HUES64 (cell line): Measurements from ENCODE around the gene EXOC2.

Experiments used
- H3K27ac ChIP-seq: 2 replicates; pipeline ENCODE4 v1.7.0; 2013; ENCODE audit warnings: low read depth, low read length, inconsistent platforms
- H3K27me3 ChIP-seq: 2 replicates; pipeline ENCODE4 v1.6.1; 2013; ENCODE audit warnings: mild to moderate bottlenecking, low read length; ENCODE audit not compliant: insufficient read depth
- H3K36me3 ChIP-seq: 2 replicates; pipeline ENCODE4 v1.6.1; 2013; ENCODE audit warnings: mild to moderate bottlenecking, low read length; ENCODE audit not compliant: insufficient read depth
- H3K4me1 ChIP-seq: 2 replicates; pipeline ENCODE4 v1.6.1; 2013; ENCODE audit warnings: mild to moderate bottlenecking, low read length, moderate library complexity; ENCODE audit not compliant: insufficient read depth
- H3K4me3 ChIP-seq: 2 replicates; pipeline ENCODE4 v1.5.1; 2013; ENCODE audit warnings: mild to moderate bottlenecking, low read length, moderate library complexity
- H3K9ac ChIP-seq: 2 replicates; pipeline ENCODE4 v1.6.1; 2013; ENCODE audit warnings: mild to moderate bottlenecking, low read depth, low read length
- H3K9me3 ChIP-seq: 2 replicates; pipeline ENCODE4 v1.6.1; 2013; ENCODE audit warnings: low read depth, low read length; ENCODE audit not compliant: insufficient read depth
- WGBS: fragments of 150-250, 120-280 bp; methylation state at CpG from one replicate; pipeline ENCODE4 v1.1.7; 2013; ENCODE audit warnings: missing lambda C conversion rate; 5-methylcytosine and 5-hydroxymethylcytosine counted together

Gene EXOC2

GRCh38 chr6:504446-504980 is 188.4 kb downstream of the EXOC2 start:
- Histone ChIP-seq H3K4me3 (no peak overlapping the region), H3K9me3 (no peaks in the 10 kb centered on the region), H3K36me3 (peaks cover 4% of the 10 kb centered on the region; the same call in 1 of the 2 replicates), H3K9ac (no peak overlapping the region), H3K27ac (no peak overlapping the region), H3K27me3 (no peaks in the 10 kb centered on the region), H3K4me1 (peaks cover 6% of the 10 kb centered on the region; the same call in 1 of the 2 replicates)
- 96% methylated on average over 8 of the region's 8 CpGs for WGBS

- H3K9me3 ChIP-seq: no peaks in the 10 kb centered on the region
- 96% methylated on average over 32 of the region's 32 CpGs for WGBS
- 0 out of 2 replicates have a peak, but pooled peaks cover under 1% of the 10 kb centered on the region for H3K4me1 ChIP-seq
- H3K36me3 ChIP-seq: peaks cover 10% of the 10 kb centered on the region; the same call in 1 of the 2 replicates
- no peak overlapping the region for H3K27ac ChIP-seq
- H3K27me3 ChIP-seq: no peaks in the 10 kb centered on the region
- no peak overlapping the region for H3K9ac ChIP-seq
- no peak overlapping the region for H3K4me3 ChIP-seq
Observed at GRCh38 chr6:503610-504362, 189.2 kb downstream of the EXOC2 start.

GRCh38 chr6:502761-503160 is 190.2 kb downstream of the EXOC2 start:
- 97% methylated on average over 5 of the region's 7 CpGs for WGBS
- Histone ChIP-seq H3K27ac (no peak overlapping the region), H3K9ac (no peak overlapping the region), H3K27me3 (no peaks in the 10 kb centered on the region), H3K36me3 (peaks cover 14% of the 10 kb centered on the region; the same call in 1 of the 2 replicates), H3K4me3 (no peak overlapping the region), H3K9me3 (no peaks in the 10 kb centered on the region), H3K4me1 (no peaks in the 10 kb centered on the region)

- Histone ChIP-seq H3K9ac (no peak overlapping the region), H3K27ac (no peak overlapping the region), H3K36me3 (peaks cover 17% of the 10 kb centered on the region), H3K27me3 (no peaks in the 10 kb centered on the region), H3K4me3 (no peak overlapping the region), H3K9me3 (no peaks in the 10 kb centered on the region), H3K4me1 (no peaks in the 10 kb centered on the region)
- WGBS: 91% methylated on average over 22 of the region's 22 CpGs
Observed at GRCh38 chr6:501891-502601, 190.9 kb downstream of the EXOC2 start.

- 100% methylated on average over 1 of the region's 3 CpGs for WGBS
- H3K4me1 ChIP-seq: no peaks in the 10 kb centered on the region
- H3K27me3 ChIP-seq: no peaks in the 10 kb centered on the region
- peaks cover 32% of the 10 kb centered on the region for H3K36me3 ChIP-seq
- no peak overlapping the region for H3K4me3 ChIP-seq
- H3K9me3 ChIP-seq: no peaks in the 10 kb centered on the region
- H3K27ac ChIP-seq: no peak overlapping the region
- no peak overlapping the region for H3K9ac ChIP-seq
Observed at GRCh38 chr6:499617-500016, 193.3 kb downstream of the EXOC2 start.

GRCh38 chr6:498795-499231 is 194.1 kb downstream of the EXOC2 start:
- H3K4me3 ChIP-seq: no peak overlapping the region
- H3K36me3 ChIP-seq: peaks cover 29% of the 10 kb centered on the region
- no peaks in the 10 kb centered on the region for H3K9me3 ChIP-seq
- 96% methylated on average over 9 of the region's 9 CpGs for WGBS
- no peaks in the 10 kb centered on the region for H3K27me3 ChIP-seq
- no peaks in the 10 kb centered on the region for H3K4me1 ChIP-seq
- H3K9ac ChIP-seq: no peak overlapping the region
- H3K27ac ChIP-seq: no peak overlapping the region

GRCh38 chr6:497258-497657 is 195.7 kb downstream of the EXOC2 start:
- Histone ChIP-seq H3K4me3 (no peak overlapping the region), H3K9me3 (no peaks in the 10 kb centered on the region), H3K27me3 (no peaks in the 10 kb centered on the region), H3K36me3 (peaks cover 32% of the 10 kb centered on the region), H3K9ac (no peak overlapping the region), H3K4me1 (no peaks in the 10 kb centered on the region), H3K27ac (no peak overlapping the region)
- WGBS: 92% methylated on average over 2 of the region's 2 CpGs

- H3K4me1 ChIP-seq: no peaks in the 10 kb centered on the region
- H3K9ac ChIP-seq: no peak overlapping the region
- H3K27ac ChIP-seq: no peak overlapping the region
- no peak overlapping the region for H3K4me3 ChIP-seq
- WGBS: 95% methylated on average over 4 of the region's 5 CpGs
- no peaks in the 10 kb centered on the region for H3K27me3 ChIP-seq
- H3K9me3 ChIP-seq: no peaks in the 10 kb centered on the region
- peaks cover 32% of the 10 kb centered on the region for H3K36me3 ChIP-seq
Observed at GRCh38 chr6:496649-497048, 196.3 kb downstream of the EXOC2 start.

- no peaks in the 10 kb centered on the region for H3K27me3 ChIP-seq
- H3K4me1 ChIP-seq: no peaks in the 10 kb centered on the region
- H3K36me3 ChIP-seq: peaks cover 35% of the 10 kb centered on the region
- no peaks in the 10 kb centered on the region for H3K9me3 ChIP-seq
- WGBS: 92% methylated on average over 3 of the region's 5 CpGs
- no peak overlapping the region for H3K9ac ChIP-seq
- no peak overlapping the region for H3K27ac ChIP-seq
- H3K4me3 ChIP-seq: no peak overlapping the region
Observed at GRCh38 chr6:494394-494793, 198.5 kb downstream of the EXOC2 start.

GRCh38 chr6:493840-494239 is 199.1 kb downstream of the EXOC2 start:
- H3K9ac ChIP-seq: no peak overlapping the region
- peaks cover 31% of the 10 kb centered on the region for H3K36me3 ChIP-seq
- WGBS: 80% methylated on average over 6 of the region's 6 CpGs
- no peaks in the 10 kb centered on the region for H3K27me3 ChIP-seq
- no peak overlapping the region for H3K4me3 ChIP-seq
- H3K27ac ChIP-seq: no peak overlapping the region
- no peaks in the 10 kb centered on the region for H3K4me1 ChIP-seq
- no peaks in the 10 kb centered on the region for H3K9me3 ChIP-seq

GRCh38 chr6:492816-493414 is 200.0 kb downstream of the EXOC2 start:
- Histone ChIP-seq H3K36me3 (peaks cover 33% of the 10 kb centered on the region), H3K27ac (no peak overlapping the region), H3K4me3 (no peak overlapping the region), H3K9me3 (no peaks in the 10 kb centered on the region), H3K4me1 (no peaks in the 10 kb centered on the region), H3K9ac (no peak overlapping the region), H3K27me3 (no peaks in the 10 kb centered on the region)
- WGBS: 96% methylated on average over 2 of the region's 2 CpGs
